Measurements from ENCODE around the gene TMEM231.
"Not testable (repeated sequence)": the region's sequence is repeated elsewhere in the genome, so short reads cannot be mapped to it uniquely, and the experiment has no call there.

Gene TMEM231, protein sequence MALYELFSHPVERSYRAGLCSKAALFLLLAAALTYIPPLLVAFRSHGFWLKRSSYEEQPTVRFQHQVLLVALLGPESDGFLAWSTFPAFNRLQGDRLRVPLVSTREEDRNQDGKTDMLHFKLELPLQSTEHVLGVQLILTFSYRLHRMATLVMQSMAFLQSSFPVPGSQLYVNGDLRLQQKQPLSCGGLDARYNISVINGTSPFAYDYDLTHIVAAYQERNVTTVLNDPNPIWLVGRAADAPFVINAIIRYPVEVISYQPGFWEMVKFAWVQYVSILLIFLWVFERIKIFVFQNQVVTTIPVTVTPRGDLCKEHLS

DNA sequence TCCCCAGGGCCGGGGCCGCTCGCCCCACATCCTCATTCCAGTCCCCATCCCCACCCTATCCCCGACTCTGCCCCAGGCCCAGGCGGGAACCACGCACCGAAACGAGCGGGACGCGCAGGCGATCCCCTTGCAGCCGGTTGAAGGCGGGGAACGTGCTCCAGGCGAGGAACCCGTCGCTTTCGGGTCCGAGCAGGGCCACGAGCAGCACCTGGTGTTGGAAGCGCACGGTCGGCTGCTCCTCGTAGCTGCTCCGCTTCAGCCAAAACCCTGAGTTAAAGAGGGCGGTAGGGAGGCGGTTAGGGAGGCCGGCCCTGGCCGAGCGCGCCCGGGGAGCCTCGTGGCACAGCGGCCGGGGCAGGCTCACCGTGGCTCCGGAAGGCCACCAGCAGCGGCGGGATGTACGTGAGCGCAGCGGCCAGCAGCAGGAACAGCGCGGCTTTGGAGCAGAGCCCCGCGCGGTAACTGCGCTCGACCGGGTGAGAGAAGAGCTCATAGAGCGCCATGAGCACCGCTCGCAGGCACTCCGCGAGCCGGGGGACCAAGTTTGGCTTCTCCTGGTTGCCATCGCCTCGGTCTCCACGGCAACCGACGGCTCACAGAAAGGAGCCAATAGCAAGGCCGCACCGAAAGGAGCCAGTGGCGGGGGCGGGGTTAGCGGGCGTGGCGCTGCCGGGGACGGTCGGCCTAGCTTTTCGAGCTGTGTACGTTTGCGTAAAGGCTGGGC lies at the start of gene TMEM231:
Gene TMEM231, minus strand, starts transcription at position 546 of the 724 bp plus-strand sequence. Its CDS starts 43 bp downstream, at position 503.
- peak; percentile 93 for DNase-seq

DNA sequence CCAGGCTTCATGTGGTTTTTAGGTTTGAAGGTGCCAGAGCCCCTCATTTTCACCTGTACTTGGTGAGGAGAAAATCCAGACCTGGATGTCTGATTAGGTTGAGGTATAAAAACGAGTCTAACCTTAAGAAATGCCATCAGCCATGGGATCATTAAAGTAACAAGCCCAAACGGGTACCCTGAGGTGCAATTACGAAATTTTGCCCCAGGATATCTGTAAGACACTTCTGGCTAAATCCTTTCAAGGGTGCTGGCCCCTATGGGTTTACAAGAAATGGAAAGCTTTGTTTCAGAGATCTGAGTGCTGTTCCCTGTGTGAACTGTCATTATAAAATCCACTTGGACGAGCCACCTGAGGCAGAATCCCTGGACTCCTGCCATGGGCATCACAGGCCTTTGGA lies 47.2 kb upstream of the TMEM231 start:
- no peak for DNase-seq

DNA sequence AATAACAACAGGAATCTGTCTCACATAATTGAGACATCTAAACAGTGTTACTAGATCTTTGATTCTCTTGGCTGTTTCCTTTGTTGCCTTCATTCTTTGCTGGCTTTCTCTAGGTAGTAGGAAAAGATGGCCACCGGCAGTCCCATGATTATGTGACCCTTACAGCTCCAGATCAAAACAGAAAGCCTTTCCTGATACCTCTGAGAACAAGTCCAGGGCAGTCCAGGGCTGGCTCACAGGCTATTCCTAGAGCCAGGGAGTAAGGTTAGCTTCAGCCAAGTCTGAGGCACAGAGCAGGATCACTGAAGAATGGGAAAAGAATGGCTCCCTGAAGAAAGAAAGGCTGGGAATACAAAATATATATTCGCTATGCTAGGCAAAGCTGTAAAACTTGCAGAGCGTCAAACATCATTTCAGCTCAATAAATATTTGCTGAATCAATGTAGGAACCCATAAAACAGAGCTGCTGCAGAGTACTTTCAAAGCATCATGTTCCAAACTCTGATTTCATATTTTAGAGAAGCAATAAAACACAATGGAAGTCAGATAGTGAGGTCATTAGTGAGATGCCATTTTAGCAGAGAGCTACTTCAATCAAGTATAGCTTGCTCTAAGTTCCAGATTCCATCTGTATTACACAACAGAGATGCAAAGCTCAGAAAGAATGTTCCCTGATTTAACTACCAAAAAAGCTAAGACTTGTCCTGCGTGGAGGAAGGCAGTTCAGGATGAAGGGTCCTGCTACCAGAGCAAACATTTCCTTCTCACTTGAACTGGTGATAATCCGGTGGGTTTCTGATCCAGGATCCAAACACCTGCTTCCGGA lies 43.6 kb upstream of the TMEM231 start:
- DNase-seq: no peak

DNA sequence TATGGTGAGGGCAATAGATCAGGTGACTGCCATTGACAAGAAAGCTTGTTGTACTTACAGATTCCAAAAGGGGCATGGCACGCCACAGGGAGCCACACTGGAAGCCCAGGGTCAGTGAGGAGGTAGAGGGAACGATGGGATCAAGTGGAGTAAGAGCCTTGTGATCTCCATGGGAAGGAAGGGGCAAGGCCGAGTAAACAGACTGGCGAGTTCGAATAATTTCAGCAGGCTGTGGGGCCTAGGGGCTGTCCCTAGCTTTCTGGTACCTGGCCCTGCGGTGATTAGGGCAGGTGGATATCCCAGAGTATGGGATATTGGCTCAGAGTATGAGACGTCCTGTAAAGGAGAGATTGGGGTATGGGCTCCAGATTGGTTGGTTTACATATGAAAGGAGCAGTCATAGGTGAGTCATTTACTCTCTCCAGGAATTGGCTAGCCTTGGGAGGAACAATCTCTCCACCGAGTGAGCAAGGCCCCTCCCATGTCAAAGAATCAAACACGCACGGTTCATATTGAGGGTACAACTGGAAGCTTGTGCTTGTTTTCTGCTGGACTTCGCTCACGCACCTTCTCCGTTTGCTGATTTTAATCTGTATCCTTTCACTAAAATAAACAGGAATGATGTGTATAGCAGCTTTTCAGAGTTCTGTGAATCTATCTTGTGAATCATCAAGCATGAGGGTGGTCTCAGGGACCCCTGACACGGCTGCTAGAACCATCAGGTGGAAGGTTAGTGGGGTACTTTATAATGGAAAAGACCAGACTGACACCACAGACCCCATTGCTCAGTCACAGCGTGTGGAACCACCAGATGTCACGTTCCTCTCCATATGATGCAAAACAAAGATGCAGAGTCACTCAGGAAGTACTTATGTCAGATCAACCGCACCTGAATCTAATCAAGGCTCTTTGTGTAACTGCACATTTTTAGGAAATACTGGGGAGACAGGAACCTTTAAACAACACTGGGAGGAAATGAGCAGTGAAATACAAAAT lies 38.1 kb upstream of the TMEM231 start:
- DNase-seq: no peak

DNA sequence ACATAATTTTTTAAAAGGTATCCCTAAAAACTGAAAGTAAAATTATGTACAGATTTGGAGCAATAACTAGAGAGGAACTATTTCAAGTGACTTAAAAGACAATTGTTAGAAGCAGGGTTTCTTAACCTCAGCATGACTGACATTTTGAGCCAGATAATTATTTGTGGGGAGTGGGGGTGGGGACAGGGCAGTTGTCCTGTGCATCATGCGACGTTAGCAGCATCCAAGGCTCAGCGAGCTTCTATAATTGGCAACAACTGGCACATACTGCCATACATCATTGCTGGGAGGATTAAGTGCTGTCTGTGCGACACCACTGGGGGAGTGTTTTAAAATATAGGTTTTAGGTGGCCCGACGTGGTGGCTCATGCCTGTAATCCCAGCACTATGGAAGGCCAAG lies 37.3 kb upstream of the TMEM231 start:
- DNase-seq: no peak

DNA sequence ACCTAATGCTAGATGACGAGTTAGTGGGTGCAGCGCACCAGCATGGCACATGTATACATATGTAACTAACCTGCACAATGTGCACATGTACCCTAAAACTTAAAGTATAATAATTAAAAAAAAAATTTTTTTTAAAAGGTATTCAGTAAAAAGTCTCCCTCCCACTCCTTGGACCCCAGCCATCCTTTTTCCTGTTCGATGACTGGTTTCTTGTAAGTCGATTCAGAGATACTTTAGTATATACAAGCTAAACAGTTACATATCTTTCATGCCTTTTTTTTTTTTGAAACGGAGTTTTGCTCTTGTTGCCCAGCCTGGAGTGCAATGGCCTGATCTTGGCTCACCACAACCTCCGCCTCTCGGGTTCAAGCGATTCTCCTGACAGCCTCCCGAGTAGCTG lies 35.9 kb upstream of the TMEM231 start:
- not testable (repeated sequence) for DNase-seq

DNA sequence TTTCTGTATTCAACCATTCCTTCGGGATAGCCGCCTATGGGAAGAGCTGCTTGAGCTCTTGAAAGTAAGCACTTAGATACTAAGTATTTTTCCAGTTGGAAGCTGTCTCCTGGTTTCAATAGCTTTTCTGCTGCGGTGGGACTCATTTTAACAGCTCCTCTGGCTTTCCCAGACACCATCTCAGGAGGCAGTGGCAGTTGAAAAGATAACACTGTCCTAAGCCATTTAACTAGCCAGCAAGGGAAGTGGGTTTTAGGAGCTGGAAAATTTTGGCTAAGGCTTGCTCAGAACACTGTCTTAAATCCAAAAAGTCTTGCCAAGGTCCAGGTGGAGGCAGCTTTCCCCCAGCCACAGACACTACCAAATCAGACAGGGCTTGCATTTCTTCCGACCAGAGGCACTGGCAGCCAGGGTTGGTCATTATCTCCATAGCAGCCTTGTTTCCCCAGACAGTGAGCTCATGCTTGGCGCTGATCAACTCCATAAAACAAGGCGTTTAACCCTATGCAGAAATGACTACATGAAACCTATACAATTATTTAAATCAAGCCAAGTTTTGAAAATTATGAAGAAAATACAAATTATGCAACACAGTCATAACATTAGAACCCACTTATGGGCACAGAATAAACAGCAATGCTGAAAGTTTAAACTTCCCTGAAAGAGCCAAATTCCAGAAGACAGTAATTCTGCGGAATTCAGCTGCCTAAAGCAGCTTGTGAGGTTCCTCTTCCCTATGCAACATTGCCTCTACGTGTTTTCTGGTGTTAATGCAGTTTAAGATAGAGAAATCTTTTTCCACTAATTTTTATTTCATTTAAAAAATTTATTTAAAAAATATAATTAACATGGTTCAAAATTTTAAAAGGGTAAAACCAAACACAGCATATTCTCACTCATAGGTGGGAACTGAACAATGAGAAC lies 35.1 kb upstream of the TMEM231 start:
- DNase-seq: peak; percentile 14

DNA sequence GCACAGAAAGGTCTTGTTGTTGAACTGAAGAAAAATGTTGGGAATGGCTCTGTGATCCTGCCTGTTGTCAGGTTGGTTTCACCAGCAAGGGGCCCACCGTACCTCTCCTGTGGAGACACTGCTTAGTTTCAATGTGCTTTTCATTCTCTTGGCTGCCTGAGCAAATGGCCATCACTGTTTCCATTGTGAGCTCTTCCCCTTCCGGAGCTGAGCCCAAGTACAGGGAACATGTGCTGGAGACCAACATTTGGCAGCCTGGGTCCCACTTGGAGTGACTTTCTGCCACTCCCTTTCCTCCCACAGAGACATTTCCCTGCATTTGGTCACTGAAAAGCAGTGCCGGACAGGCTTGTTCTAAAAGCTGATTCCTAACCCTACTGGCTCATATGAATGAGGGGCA lies 33.3 kb upstream of the TMEM231 start:
- DNase-seq: no peak

DNA sequence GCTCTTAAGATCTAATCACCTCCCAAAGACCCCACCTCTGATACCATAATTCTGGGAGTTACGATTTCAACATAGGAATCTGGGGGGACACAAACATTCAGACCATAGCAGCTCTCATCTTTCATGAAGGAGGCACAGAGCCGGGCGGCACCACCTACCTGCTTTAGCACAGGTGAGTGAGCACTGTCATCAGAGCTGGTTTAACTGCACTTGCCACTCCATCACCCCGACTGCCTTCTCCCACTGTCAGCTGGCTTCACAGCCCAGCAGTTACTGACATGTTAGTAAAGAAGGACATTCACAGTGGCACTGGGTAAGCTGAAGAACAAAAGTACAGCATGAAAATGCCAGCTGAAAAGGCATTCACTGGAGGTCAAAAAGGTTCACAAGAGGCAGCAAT lies 32.7 kb upstream of the TMEM231 start:
- DNase-seq: no peak

DNA sequence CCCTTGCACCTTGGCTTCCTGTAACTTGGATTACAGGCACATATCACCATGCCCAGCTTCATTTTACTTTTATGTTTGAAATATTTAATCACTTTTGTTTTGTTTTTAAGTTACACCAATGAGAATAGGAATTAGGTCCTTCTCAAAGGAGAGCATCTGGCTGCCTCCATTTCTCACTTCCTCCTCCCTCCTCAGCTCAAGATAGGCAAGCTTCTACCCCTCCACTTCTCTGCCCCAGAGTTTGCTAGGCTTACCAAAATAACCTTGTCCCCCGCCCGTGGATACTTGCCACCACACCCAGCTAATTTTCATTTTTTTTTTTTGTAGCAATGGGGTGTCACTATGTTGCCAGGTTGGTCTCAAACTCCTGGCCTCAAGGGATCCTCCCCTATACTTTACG lies 28.1 kb upstream of the TMEM231 start:
- DNase-seq: no peak

DNA sequence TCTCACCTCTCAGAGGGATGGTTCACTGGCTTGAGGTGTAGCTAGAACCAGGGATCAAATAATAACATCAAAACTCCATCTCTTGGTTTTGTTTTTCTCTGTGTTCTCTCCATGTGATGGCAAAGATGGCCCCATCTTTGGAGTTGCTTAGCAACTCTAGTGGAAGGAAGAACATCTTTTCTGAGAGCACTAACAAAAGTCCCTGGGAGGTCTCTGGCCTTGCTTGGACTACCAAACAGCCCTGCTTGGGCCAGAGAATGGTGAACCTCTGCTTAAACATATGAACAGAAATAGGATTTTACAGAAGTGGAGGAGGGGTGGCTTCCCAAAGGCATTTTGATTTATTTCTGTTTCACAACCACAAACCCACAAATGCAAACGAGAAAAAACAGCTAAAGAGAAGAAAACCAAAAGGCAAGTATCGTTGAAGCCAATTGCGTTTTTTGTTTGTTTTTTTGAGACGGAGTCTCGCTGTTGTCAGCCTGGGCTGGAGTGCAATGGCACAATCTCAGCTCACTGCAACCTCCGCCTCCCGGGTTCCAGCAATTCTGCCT lies 23.3 kb upstream of the TMEM231 start:
- no peak for DNase-seq

DNA sequence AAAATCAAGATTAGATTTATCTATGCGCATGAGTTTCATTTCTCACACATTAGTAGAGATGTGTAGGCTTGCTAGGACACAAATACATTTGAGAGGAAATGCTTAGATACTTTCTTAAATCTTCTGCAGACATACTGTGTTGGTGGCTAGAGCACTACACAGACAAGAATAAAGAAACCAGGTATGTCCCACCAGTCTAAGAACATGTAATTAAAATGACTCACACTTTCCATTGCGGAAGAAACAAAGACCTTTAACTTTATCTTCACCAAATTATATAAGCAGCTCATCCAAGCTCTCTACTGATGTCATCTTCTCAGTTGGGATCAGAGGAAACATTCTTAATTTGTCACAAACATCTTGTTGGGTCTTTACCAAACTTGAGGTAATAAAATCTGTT lies 22.7 kb upstream of the TMEM231 start:
- no peak for DNase-seq

DNA sequence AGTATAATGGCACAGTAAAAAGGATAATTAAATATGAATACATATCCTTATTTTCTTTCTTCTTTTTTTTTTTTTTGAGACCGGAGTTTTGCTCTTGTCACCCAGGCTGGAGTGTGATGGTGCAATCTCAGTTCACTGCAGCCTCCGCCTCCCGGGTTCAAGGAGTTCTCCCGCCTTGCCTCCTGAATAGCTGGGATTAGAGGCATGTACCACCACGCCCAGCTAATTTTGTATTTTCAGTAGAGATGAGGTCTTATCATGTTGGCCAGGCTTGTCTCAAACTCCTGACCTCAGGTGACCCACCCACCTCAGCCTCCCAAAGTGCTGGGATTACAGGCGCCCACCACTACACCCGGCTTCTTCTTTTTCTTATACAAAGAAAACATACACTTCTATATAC lies 22.2 kb upstream of the TMEM231 start:
- DNase-seq: no peak

DNA sequence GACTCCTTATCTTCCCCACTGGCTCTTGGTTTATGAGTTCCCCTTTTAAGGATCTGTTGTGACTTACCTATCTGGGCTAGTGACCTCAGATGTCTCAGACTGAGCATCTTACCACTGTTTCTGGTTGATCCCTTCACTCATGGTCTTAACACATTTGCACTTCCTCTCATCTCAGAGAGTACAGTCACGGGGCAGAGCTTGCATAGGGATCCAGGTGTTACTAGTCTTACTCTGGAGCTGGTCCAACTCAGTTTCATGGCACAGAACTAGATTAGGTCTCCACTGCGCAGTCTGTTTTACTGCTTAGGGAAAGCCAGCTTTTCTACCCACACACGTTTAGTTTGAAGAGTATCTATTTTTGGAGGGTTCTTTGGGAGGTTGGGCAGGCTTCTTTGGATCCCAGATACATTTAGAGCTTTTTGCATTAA lies 20.3 kb upstream of the TMEM231 start:
- DNase-seq: no peak

DNA sequence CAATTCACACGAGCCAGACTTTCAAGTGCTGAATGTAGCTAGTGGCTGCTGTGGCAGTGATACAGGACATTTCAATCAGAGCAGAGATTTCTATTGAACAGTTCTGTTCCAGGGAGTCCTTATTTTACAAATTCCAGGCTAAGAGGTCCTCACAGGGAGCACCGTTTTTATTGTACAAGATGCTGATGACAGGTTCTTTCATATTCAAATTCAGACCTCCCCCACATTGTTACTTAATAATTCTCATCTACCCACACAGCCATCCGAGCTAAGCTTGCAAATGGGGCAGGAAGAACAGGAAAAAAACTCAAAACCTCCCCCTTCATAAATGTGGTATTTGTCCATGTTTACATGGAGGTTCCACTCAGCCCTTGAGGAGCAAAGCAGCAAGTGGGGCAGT lies 19.9 kb upstream of the TMEM231 start:
- DNase-seq: no peak

DNA sequence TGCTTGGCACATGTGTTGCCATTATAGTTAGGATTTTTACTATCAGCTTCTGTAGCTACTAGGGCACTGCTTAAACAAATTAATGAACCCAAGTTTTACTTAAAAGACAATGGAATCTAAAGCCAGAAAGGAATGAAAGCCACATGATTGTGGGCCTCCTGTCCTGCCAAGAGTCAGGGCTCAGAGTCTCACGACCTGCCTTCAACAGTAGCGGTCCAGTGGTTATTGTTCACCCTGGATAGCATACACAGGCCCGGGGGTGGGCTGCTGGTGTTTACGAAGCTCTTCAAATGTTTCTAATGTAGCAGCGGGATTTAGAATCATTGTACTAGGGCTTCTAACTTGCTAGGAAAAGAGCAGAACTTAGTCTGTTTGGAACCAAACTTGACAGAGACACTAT lies 17.9 kb upstream of the TMEM231 start:
- DNase-seq: no peak

DNA sequence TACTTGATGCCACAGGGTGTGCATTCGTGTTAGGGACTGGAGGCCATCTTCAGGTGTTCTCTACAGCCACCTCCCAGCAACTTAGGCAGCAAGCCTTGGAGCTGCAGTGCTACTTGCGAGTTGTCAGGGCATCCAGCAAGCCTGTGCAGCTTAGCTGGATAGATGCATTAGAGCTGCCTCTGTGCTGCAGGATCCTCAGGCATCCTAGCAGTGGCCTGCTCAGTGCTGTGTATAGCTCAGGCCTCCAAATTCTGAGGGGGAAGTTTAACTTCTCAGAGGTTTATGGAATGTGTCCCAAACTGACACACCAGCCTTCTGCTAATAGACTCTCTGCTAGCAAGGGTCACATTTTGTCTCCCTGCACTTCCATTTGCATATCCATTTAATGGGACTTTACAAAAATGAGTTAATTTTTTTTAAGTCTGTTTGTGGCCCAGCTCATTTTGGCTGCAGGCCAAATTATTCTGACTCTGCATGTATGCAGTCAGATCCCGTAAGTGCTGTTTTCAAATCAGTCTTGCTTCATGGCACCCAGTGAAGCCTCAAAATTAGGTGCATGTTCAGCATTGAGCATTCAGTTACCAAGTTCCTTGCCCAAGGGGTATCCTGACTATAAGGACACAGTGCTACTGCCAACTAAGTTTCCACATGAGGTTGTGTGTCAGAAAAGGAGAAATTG lies 17.0 kb upstream of the TMEM231 start:
- DNase-seq: no peak

DNA sequence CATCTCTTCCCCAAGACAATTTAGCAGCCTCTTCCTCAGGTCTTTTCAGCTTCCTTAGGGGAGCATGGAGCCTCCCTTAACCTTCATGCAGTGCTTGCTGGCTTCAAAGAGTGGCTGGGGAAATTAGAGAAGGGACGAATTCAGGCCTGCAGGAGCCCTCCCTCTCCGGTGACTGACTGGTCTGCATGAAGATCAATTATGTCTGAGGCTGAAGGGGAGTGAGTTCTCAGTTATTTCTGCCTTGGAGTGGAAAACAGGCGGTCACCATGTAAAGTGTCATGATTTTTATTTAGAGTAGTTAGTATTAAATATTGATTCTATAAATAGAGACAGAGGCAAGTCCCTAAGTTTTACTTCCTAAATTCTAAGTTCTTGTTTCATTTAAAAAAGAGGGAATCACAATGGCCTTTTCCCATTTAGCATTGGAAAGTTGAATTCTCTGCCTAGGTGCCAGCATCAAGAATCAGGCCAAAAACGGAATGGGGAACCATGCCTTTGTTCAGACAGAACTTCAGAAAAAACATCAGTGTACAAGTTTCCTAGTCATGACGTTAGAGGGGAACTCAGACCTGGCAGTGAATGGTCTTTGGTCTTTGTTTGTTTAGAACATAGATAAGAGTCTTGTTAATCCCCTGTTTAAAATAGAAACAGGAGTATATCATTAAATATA lies 14.5 kb upstream of the TMEM231 start:
- DNase-seq: no peak

DNA sequence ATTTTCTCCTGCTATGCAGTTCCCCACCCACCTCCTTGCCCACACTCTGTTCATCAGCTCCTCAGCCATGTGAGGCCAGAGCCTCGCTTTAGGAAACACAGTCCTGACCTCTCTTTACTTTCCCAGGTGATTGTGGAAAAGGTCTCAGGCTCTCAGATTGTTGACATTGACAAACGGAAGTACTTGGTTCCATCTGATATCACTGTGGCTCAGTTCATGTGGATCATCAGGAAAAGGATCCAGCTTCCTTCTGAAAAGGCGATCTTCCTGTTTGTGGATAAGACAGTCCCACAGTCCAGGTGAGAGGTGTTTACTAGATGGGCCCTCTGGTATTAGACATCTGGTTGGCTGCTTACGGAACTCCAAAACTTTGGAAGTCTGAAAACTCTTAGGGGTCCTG lies 11.9 kb upstream of the TMEM231 start:
- no peak for DNase-seq

DNA sequence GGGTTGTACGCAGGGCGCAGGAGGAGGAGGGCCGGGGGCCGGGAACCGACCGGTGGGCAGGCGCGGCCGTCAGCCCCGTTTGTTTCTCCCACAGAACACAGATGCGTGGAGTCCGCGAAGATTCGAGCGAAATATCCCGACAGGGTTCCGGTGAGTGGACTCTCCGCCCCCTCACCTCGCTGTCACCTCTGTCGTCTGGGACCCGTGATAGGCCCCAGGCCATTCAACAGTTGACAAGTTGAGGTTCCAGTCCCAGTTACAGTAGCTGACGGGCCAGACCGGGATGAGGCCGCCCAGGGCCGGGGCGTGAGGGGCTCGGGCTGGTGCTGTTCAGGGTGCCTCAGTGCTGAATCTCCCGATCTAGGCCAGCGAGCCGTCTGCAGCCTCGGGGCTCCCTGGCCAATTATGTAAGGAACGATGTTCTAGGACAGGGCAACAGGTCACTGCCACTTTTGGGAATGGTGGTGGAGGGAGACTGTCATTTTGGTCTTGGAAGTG lies 10.8 kb upstream of the TMEM231 start:
- DNase-seq: no peak
